Stomach (tissue), 9 donors: ENCODE measurements around the gene PAN3. TPM values are rescaled to one million over a fixed set of nuclear protein-coding genes. Genes with fewer than 3 reads are reported as not detected.

Source experiments
- DNase-seq, 2 donors: peaks; one replicate each; pipeline versions ENCODE4 v3.0.0 to v3.0.0-alpha.2; 2013 to 2019
- H3K27ac ChIP-seq, 5 donors: fragments of 200-600 bp in 4 of 5; sonication (generic) in 4 of 5; one replicate each; pipeline ENCODE4 v1.5.1; 2013 to 2019; ENCODE audit warnings: mild to moderate bottlenecking in 1 of 5, moderate library complexity in 1 of 5
- H3K27me3 ChIP-seq, 3 donors: fragments of 200-600 bp; sonication (generic); one replicate each; pipeline ENCODE4 v1.5.1; 2017 to 2019; ENCODE audit warnings: mixed run types in 1 of 3
- H3K36me3 ChIP-seq, 4 donors: fragments of 200-600 bp; sonication (generic); 1 replicate in 3 of 4; 2 replicates in 1 of 4; pipeline ENCODE4 v1.5.1; 2016 to 2019
- H3K4me1 ChIP-seq, 4 donors: fragments of 200-600 bp; sonication (generic); one replicate each; pipeline ENCODE4 v1.5.1; 2016 to 2019
- H3K4me3 ChIP-seq, 4 donors: fragments of 200-600 bp; sonication (generic) in 3 of 4; one replicate each; pipeline ENCODE4 v1.5.1; 2016 to 2019; ENCODE audit warnings: mild to moderate bottlenecking in 1 of 4
- H3K9me3 ChIP-seq, 4 donors: fragments of 200-600 bp; sonication (generic); one replicate each; pipeline ENCODE4 v1.5.1; 2016 to 2019
- EP300 ChIP-seq: sonication (generic); formaldehyde crosslinking; IDR thresholded peaks from one replicate; pipeline ENCODE4 v1.6.1; 2017; ENCODE audit warnings: antibody characterized with exemption
- POLR2A ChIP-seq, 4 donors: fragments of 450-650 bp; IDR thresholded peaks; one replicate each; pipeline ENCODE4 v1.6.1; 2016; ENCODE audit warnings: antibody characterized with exemption in 4 of 4, control low read depth in 2 of 4, mild to moderate bottlenecking in 1 of 4, moderate library complexity in 1 of 4
- POLR2AphosphoS5 ChIP-seq, 3 donors: sonication (generic); formaldehyde crosslinking; IDR thresholded peaks; one replicate each; pipeline ENCODE4 v1.6.1; 2016; ENCODE audit warnings: antibody characterized with exemption in 3 of 3
- WGBS, 5 donors: extraction: QIAGEN DNeasy Blood & Tissue Kit in 3 of 5; methylation state at CpG; one replicate each; pipeline versions ENCODE4 v1.1.5 to v1.1.7; 2013 to 2018; 5-methylcytosine and 5-hydroxymethylcytosine counted together
- intact Hi-C: fragments of 100-400 bp; cut with DNase I; formaldehyde crosslinking; loops from one replicate; pipeline ENCODE4 v1.15.1; 2023; ENCODE audit warnings: low total_unique reads
- polyA plus RNA-seq, 3 donors: library from polyadenylated mRNA; stranded (reverse); fragments of 200-250 nt; gene quantifications; one replicate each; pipeline ENCODE4 v1.2.3, GENCODE V29; 2013
- total RNA-seq, 5 donors: library from RNA; depleted of rRNA; stranded (reverse); fragments of >200 nt; gene quantifications; one replicate each; pipeline versions ENCODE4 v1.1.0 to v1.2.3, GENCODE V29; 2014 to 2016
- TF ChIP-seq, protein P1 (sequence below), 7 experiments: fragments of 450-650 bp in 4 of 7; fragments of 200-600 bp in 3 of 7; sonication (generic) in 3 of 7; IDR thresholded peaks; one replicate each; pipeline ENCODE4 v1.5.1; 2016 to 2019; ENCODE audit warnings: antibody characterized with exemption in 7 of 7, control low read depth in 2 of 7, mild to moderate bottlenecking in 1 of 7
- donor health status: healthy with polysubstance abuse.
- donor health status: Bipolar disorder and iron deficiency.
- donor health status: healthy.

The PAN3 gene
- total and polyA plus RNA-seq, 8 donors = 3.9 to 68.1 (median 26.0) TPM

DNA sequence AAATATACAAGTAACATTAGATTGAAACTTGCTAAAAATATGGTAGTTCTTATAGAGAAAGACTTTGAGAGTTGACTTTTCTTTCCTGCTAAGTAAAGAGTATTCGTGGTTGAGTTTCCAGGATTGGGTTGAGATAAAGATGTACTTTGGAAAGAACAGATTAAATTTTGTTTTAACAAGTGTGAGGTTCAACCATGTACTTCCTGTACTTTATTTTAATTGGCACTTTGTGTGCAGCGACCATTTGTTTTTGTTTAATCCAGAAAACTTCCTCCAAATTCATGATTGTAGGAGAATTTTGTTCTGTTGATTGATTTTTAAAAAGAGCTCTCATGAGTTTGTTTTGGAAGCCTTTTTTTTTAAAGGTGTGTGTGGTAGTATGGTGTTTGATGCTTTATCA, 46.9 kb downstream of the PAN3 start:
- H3K27me3 ChIP-seq = no peaks in the 10 kb centered on the region
- DNase-seq = no peak
- H3K9me3 ChIP-seq = no peaks in the 10 kb centered on the region
- peaks cover 0 to 17% (median 2%) of the 10 kb centered on the region in 4 donors for H3K36me3 ChIP-seq
- H3K4me3 ChIP-seq = no peak overlapping the region
- intact Hi-C loops = no loop called here
- no peak overlapping the region for H3K27ac ChIP-seq
- TF ChIP-seq EP300 = no peak
- TF ChIP-seq POLR2A (IDR thresholded peaks at IDR 0.05) = no peak
- no peak for TF ChIP-seq POLR2AphosphoS5 (IDR thresholded peaks at IDR 0.05)
- TF ChIP-seq, protein P1, sequence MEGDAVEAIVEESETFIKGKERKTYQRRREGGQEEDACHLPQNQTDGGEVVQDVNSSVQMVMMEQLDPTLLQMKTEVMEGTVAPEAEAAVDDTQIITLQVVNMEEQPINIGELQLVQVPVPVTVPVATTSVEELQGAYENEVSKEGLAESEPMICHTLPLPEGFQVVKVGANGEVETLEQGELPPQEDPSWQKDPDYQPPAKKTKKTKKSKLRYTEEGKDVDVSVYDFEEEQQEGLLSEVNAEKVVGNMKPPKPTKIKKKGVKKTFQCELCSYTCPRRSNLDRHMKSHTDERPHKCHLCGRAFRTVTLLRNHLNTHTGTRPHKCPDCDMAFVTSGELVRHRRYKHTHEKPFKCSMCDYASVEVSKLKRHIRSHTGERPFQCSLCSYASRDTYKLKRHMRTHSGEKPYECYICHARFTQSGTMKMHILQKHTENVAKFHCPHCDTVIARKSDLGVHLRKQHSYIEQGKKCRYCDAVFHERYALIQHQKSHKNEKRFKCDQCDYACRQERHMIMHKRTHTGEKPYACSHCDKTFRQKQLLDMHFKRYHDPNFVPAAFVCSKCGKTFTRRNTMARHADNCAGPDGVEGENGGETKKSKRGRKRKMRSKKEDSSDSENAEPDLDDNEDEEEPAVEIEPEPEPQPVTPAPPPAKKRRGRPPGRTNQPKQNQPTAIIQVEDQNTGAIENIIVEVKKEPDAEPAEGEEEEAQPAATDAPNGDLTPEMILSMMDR (IDR thresholded peaks at IDR 0.05) = no peak
- H3K4me1 ChIP-seq = peaks cover 0 to 10% (median 3%) of the 10 kb centered on the region in 4 donors
- 17 to 38% (median 29%) methylated on average over 2 of the region's 2 CpGs for WGBS, 5 donors

DNA sequence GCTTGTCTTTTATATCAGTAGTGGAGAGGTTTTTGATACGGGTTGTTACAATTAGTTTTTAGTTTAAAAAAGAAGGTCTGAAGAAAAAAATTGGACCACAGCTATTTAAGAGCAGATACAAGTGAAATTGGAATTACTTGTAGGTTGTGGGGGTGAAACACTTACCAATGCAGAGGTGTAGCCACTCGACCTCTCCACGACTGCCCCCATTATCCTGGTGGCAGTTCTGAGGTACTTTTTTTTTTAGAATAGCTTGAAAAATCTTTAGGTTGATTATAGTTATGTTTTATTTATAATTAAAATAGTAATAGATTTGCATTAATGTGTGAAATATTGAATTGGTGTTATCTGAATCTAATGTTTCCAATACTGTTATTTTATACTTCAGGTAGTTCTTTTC, 60.7 kb downstream of the PAN3 start:
- 86 to 92% (median 90%) methylated on average over 3 of the region's 3 CpGs for WGBS, 5 donors
- no peaks in the 10 kb centered on the region for H3K9me3 ChIP-seq
- H3K27me3 ChIP-seq = no peaks in the 10 kb centered on the region
- no peak overlapping the region for H3K27ac ChIP-seq
- intact Hi-C loops = no loop called here
- no peaks in the 10 kb centered on the region for H3K4me1 ChIP-seq
- no peak for DNase-seq
- H3K4me3 ChIP-seq = no peak overlapping the region
- peaks cover 6 to 48% (median 42%) of the 10 kb centered on the region in 4 donors for H3K36me3 ChIP-seq
- TF ChIP-seq, protein P1 (IDR thresholded peaks at IDR 0.05) = no peak

DNA sequence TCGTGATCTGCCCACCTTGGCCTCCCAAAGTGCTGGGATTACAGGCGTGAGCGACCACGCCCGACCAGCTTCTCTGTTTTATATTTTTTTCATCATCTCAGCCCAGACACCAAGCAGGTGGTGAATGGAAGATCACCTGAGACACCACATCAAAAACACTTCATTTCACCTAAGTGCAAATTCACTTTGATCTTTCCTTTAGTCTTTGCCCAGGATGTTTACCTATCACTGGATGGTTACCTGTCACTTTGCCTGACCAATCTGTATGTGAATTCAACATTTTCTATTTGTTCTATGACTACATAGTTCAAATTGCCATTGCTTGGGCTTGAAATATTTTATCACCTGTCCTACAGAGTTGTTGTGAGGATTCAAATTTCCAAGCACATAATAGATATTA, 65.7 kb downstream of the PAN3 start:
- no peaks in the 10 kb centered on the region for H3K9me3 ChIP-seq
- TF ChIP-seq, protein P1 (IDR thresholded peaks at IDR 0.05) = no peak
- no peak for TF ChIP-seq POLR2AphosphoS5 (IDR thresholded peaks at IDR 0.05)
- TF ChIP-seq EP300 = no peak
- no peak for TF ChIP-seq POLR2A (IDR thresholded peaks at IDR 0.05)
- intact Hi-C loops = no loop called here
- DNase-seq = no peak
- peaks cover 0 to 31% (median 22%) of the 10 kb centered on the region in 4 donors for H3K36me3 ChIP-seq
- no peaks in the 10 kb centered on the region for H3K27me3 ChIP-seq
- WGBS, 5 donors = 92 to 98% (median 95%) methylated on average over 5 of the region's 5 CpGs
- no peak overlapping the region for H3K27ac ChIP-seq
- no peaks in the 10 kb centered on the region for H3K4me1 ChIP-seq
- no peak overlapping the region for H3K4me3 ChIP-seq

DNA sequence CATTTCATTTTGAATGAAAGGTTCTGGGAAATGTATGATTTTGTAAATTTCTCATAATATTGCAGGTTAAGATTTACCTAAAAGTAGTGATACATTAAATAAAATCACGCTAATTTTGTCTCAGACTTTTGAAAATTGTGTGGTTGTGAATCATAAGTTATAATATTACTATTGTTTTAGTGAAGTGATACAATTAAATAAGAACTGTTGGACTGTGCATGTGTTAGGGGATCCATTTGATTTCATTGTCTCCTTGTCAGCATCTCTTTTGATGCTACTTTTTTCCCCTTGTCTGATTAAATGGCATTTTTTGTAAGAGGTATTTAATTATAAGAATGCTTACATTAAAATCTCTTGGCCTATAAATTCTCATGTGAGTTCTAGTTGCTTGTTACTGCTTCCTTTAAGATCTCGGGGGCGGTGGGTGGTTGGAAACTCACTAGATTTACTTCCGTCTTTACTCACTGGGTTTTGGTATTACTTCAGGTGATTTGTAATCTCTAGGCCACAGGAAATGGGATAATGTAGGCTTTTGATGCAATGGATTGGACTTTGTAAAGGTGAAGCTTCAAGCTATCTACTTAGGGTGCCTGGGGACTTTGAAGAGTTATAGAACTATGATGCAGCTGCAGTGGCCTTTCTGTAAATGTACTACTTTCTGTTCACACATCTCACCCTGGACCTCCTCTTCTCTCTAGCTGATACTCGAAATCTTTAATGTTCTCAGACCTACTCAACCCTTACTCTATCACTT, 66.5 kb downstream of the PAN3 start:
- H3K36me3 ChIP-seq = peaks cover 0 to 31% (median 22%) of the 10 kb centered on the region in 4 donors
- TF ChIP-seq, protein P1 (IDR thresholded peaks at IDR 0.05) = no peak
- TF ChIP-seq EP300 = no peak
- TF ChIP-seq POLR2AphosphoS5 (IDR thresholded peaks at IDR 0.05) = no peak
- TF ChIP-seq POLR2A (IDR thresholded peaks at IDR 0.05) = no peak

More for the DNA sequence above, 66.5 kb downstream of the PAN3 start:
- no peak for DNase-seq
- no peaks in the 10 kb centered on the region for H3K4me1 ChIP-seq
- H3K9me3 ChIP-seq = no peaks in the 10 kb centered on the region
- intact Hi-C loops = no loop called here
- H3K4me3 ChIP-seq = no peak overlapping the region
- no peaks in the 10 kb centered on the region for H3K27me3 ChIP-seq
- no peak overlapping the region for H3K27ac ChIP-seq
- WGBS, 5 donors = 87 to 93% (median 91%) methylated on average over 5 of the region's 5 CpGs
